Measurements from ENCODE around the gene C6orf120. TPM values are rescaled to one million over a fixed set of nuclear protein-coding genes. Genes with fewer than 3 reads are reported as not detected.

C6orf120 gene
- 10 to 100 TPM in 2 of 6 donors, 1 to 10 TPM in 4; 8.2 to 12.1 (median 9.2) TPM for polyA plus RNA-seq (ENCODE audit: low read depth in 6 of 6)

DNA sequence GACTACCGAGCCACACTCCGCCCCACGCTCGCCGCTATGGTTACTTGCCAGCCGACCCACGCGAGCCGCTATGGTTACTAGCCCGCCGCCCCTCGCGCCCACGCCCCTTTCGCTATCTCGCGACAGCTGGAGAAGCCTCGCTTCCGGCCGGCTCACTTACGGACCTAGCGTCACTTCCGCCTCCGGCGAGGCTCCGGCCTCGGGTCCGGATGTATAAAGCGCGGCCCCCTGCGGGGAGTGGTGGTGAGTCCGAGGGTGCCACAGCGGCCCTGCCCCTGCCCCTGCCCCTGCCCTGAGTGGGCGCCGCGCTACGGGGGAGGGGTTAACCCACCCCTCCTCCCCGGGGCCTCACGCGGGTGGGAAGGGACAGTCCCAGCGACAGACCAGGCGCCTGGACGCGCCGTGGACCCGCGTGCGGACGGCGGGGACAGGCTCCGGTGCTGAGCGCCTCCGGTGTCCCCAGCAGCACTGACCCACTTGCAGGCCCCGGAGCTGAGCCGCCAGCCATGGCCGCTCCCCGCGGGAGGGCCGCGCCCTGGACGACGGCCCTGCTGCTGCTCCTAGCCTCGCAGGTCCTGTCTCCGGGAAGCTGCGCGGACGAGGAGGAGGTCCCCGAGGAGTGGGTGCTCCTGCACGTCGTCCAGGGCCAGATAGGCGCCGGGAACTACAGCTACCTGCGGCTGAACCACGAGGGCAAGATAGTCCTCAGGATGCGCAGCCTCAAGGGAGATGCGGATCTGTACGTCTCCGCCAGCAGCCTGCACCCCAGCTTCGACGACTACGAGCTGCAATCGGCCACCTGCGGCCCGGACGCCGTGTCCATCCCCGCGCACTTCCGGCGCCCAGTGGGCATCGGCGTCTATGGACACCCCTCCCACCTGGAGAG, at the start of gene C6orf120, which contains the start of gene WDR27:
C6orf120 (plus strand) TSS at position 173 of the 886 bp plus-strand sequence; CDS start at position 507, 334 bp downstream.
WDR27 (minus strand) TSS at position 76 of the 886 bp plus-strand sequence. CDS start 13,024 bp downstream, outside the sequence.
- H3K27ac Mint-ChIP-seq = peak within 1 kb of the TSS; percentile 90 to 98 (median 96)
- ATAC-seq (ENCODE audit: low read depth in 2 of 2) (peak; percentile 87 to 89), DNase-seq (peak; percentile 97)
- H3K36me3 Mint-ChIP-seq = no peaks in the 10 kb centered on the region
- peak within 1 kb of the TSS; percentile 87 to 99 (median 94) for H3K4me3 Mint-ChIP-seq
- no peaks in the 10 kb centered on the region for H3K9me3 Mint-ChIP-seq
- peaks cover 40 to 60% (median 45%) of the 10 kb centered on the region in 3 donors for H3K4me1 Mint-ChIP-seq
- H3K27me3 Mint-ChIP-seq = no peaks in the 10 kb centered on the region

- H3K4me3 Mint-ChIP-seq = peak overlapping the region in 1 of 8 donors; percentile 57
- H3K4me1 Mint-ChIP-seq = peaks cover 20 to 22% (median 22%) of the 10 kb centered on the region in 3 donors
- H3K9me3 Mint-ChIP-seq = peaks cover 0 to 5% (median 0%) of the 10 kb centered on the region in 7 donors
- H3K27me3 Mint-ChIP-seq = no peaks in the 10 kb centered on the region
- H3K27ac Mint-ChIP-seq = no peak overlapping the region
- peaks cover 10 to 16% of the 10 kb centered on the region in 2 donors for H3K36me3 Mint-ChIP-seq
- DNase-seq (no peak), ATAC-seq (ENCODE audit: low read depth in 2 of 2) (no peak)
Observed at GRCh38 chr6:169652896-169653295, 49.0 kb upstream of the C6orf120 start.

GRCh38 chr6:169653691-169654090, 48.2 kb upstream of the C6orf120 start:
- Mint-ChIP-seq H3K4me1 (peaks cover 20 to 22% (median 22%) of the 10 kb centered on the region in 3 donors), H3K4me3 (peak overlapping the region in 5 of 8 donors; percentile 88 to 96 (median 94))

GRCh38 chr6:169654598-169655391, 47.1 kb upstream of the C6orf120 start:
- ATAC-seq (ENCODE audit: low read depth in 2 of 2) (peak; percentile 93 to 94), DNase-seq (peak; percentile 73)
- Mint-ChIP-seq H3K36me3 (peaks cover 17 to 24% of the 10 kb centered on the region in 2 donors), H3K27ac (peak overlapping the region; percentile 56 to 94 (median 88)), H3K4me1 (peaks cover 20 to 27% (median 22%) of the 10 kb centered on the region in 3 donors), H3K4me3 (peak overlapping the region; percentile 88 to 96 (median 94)), H3K9me3 (peaks cover 0 to 5% (median 0%) of the 10 kb centered on the region in 7 donors), H3K27me3 (no peaks in the 10 kb centered on the region)

More at GRCh38 chr6:169653691-169654090, 48.2 kb upstream of the C6orf120 start:
- H3K27me3 Mint-ChIP-seq = no peaks in the 10 kb centered on the region
- H3K27ac Mint-ChIP-seq = peak overlapping the region in 3 of 6 donors; percentile 12 to 93 (median 82)
- H3K9me3 Mint-ChIP-seq = peaks cover 0 to 5% (median 0%) of the 10 kb centered on the region in 7 donors
- DNase-seq = no peak
- ATAC-seq (ENCODE audit: low read depth in 2 of 2) = no peak
- H3K36me3 Mint-ChIP-seq = peaks cover 11 to 16% of the 10 kb centered on the region in 2 donors

DNA sequence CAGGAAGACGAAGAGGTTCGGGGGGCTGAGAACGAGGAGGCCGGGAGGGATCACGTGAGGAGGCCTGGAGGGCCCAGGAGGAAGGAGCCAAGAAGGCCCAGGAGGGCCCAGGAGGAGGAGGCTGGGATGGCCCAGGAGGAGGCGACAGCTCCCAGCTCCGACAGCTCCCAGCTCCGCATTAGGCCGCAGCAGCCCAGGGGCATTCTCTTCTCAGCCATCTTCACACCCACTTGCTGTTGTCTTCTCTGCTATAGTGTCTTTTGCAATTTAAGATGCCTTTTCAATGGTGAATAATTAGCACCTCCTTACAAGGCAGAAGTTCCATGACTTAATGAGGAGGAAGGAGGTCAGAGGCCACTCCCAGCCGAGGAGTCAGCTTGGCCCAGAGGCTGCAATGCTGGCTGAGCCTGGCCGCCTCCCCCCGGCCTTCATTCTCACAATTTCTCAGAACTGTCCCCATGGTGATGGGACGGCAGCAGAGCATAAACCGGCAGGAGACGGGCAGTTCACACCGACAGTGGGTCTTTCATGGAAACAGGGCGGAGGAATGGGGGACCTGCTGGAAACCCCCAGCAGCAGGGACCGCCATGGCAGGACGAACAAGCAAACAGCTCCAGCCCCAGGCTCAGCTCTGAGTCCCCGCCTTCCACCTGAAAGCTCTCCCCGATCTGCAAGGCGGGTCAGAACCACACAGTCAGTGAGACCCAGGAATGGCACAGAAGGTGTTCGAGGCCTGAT, 45.2 kb upstream of the C6orf120 start:
- H3K9me3 Mint-ChIP-seq = no peaks in the 10 kb centered on the region
- DNase-seq = no peak
- H3K27me3 Mint-ChIP-seq = no peaks in the 10 kb centered on the region
- H3K36me3 Mint-ChIP-seq = peaks cover 14 to 25% of the 10 kb centered on the region in 2 donors
- H3K27ac Mint-ChIP-seq = peak overlapping the region in 1 of 6 donors; percentile 25
- peak overlapping the region in 5 of 8 donors; percentile 4 to 70 (median 47) for H3K4me3 Mint-ChIP-seq
- ATAC-seq (ENCODE audit: low read depth in 2 of 2) = no peak
- H3K4me1 Mint-ChIP-seq = peaks cover 11 to 27% (median 20%) of the 10 kb centered on the region in 3 donors

DNA sequence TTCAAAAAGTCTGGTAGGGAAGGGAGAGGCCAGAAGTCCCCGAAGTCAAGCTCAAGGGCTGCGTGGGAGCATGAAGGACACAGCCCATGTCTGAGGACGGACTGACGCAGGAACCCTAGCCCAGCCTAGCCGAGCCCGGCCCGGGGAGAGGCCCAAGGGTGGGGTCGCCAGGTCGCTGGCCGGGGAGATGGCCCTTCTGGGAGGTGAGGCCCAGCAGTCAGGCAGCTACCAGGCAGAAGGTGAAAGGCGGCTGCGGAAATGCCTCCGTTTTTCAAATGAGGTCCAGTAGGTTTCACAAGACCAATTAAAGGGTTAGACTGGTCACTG, 44.7 kb upstream of the C6orf120 start:
- peaks cover 11 to 27% (median 20%) of the 10 kb centered on the region in 3 donors for H3K4me1 Mint-ChIP-seq
- H3K27ac Mint-ChIP-seq = no peak overlapping the region
- peak overlapping the region in 3 of 8 donors; percentile 12 to 49 (median 47) for H3K4me3 Mint-ChIP-seq
- H3K27me3 Mint-ChIP-seq = no peaks in the 10 kb centered on the region
- ATAC-seq (ENCODE audit: low read depth in 2 of 2) = no peak
- no peaks in the 10 kb centered on the region for H3K9me3 Mint-ChIP-seq
- no peak for DNase-seq
- peaks cover 11 to 25% of the 10 kb centered on the region in 2 donors for H3K36me3 Mint-ChIP-seq

DNA sequence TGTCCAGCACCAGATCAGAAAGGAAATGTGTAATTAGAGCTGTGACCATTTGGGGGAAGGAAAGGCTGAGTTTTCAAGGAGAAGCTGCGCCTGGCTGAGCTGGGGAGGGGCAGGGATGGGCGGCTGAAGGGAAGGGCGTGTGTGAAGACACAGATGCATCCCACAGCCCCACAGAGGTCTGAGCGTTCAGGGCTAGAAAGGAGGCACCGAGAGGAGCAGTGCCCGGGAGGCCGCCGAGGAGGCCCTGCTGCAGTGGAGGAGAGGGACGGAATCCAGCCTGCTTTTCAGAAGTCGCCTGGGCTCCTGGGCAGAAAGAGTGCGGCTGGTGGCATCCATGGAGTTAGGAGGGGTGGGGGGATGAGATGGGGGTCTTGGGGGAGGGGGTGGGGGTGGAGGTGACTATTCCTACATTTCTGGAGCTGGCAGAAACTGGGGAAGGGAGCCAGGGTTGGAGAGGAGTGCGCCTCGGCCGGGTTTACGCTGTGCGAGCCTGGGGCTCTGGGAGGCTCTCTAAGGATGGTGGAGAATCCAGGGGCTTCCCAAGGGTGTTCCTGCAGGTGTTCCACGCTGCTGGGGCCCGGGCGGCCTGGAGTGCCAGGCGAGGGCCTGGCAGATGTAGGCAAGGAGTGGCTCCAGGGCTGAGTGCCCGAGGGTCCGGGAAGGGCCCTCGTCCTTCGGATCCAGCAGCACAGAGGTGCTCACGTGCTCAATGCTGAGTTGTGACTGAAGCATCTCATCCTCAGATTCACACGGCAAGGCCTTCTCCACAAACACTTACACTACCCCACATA, 41.9 kb upstream of the C6orf120 start:
- ATAC-seq (ENCODE audit: low read depth in 2 of 2) (no peak), DNase-seq (no peak)
- Mint-ChIP-seq H3K27ac (peak overlapping the region in 1 of 6 donors; percentile 31), H3K27me3 (no peaks in the 10 kb centered on the region), H3K36me3 (peaks cover 19 to 42% of the 10 kb centered on the region in 2 donors), H3K4me3 (no peak overlapping the region), H3K9me3 (no peaks in the 10 kb centered on the region), H3K4me1 (peaks cover 5 to 16% (median 9%) of the 10 kb centered on the region in 3 donors)

DNA sequence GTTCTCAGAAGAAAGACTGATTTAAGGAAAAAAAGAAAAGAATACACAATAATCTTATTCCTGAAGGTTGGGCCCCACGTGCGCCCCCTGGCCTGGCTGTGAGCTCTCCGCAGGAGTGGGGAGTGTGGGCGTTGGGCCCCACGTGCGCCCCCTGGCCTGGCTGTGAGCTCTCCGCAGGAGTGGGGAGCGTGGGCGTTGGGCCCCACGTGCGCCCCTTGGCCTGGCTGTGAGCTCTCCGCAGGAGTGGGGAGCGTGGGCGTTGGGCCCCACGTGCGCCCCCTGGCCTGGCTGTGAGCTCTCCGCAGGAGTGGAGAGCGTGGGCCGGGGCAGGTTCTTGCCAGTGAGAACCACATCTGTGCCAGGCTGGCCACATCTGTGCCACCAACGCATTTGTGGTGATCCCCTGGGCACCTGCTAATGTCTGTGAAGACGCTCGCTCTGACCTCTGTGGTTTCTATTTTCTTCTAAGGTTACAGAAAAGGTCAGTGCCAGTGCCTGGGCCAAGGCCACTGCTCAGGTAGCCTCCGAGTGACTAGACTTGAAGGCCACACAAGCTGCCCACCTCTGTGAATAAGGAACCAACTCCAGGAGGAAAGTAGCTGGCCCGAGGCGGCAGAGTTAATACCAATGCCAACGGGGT, 41.1 kb upstream of the C6orf120 start:
- H3K27ac Mint-ChIP-seq = no peak overlapping the region
- no peak for ATAC-seq (ENCODE audit: low read depth in 2 of 2)

GRCh38 chr6:169661391-169661756, 40.6 kb upstream of the C6orf120 start:
- no peaks in the 10 kb centered on the region for H3K27me3 Mint-ChIP-seq
- H3K27ac Mint-ChIP-seq = no peak overlapping the region
- ATAC-seq (ENCODE audit: low read depth in 2 of 2) = no peak
- H3K36me3 Mint-ChIP-seq = peaks cover 19 to 35% of the 10 kb centered on the region in 2 donors
- peaks cover under 1 to 6% (median 4%) of the 10 kb centered on the region in 3 donors for H3K4me1 Mint-ChIP-seq
- H3K4me3 Mint-ChIP-seq = no peak overlapping the region
- H3K9me3 Mint-ChIP-seq = no peaks in the 10 kb centered on the region
- no peak for DNase-seq

More for the DNA sequence above, 41.1 kb upstream of the C6orf120 start:
- Mint-ChIP-seq H3K9me3 (no peaks in the 10 kb centered on the region), H3K4me3 (no peak overlapping the region), H3K36me3 (peaks cover 19 to 40% of the 10 kb centered on the region in 2 donors), H3K27me3 (no peaks in the 10 kb centered on the region), H3K4me1 (peaks cover 4 to 10% (median 4%) of the 10 kb centered on the region in 3 donors)
- no peak for DNase-seq

DNA sequence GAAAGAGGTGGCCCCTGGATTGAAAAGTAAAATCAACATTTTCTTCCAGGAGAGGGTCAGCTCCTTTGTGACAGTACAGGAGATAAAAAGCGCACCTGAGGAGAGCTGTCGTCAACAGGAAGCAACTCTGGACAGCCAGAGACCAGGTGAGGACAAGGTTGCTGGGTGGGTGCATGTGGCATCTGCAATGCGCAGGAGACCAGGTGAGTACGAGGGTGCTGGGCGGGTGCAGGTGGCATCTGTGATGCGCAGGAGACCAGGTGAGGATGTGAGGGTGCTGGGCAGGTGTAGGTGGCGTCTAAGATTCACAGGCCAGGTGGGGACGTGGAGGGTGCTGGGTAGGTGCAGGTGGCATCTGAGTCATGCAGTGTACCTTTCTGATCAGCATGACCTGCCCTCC, 38.5 kb upstream of the C6orf120 start:
- peaks cover 20 to 27% of the 10 kb centered on the region in 2 donors for H3K36me3 Mint-ChIP-seq
- DNase-seq = no peak
- peak overlapping the region in 1 of 8 donors; percentile 29 for H3K4me3 Mint-ChIP-seq
- H3K4me1 Mint-ChIP-seq = peaks cover 0 to 6% (median 4%) of the 10 kb centered on the region in 3 donors
- peak overlapping the region in 1 of 6 donors; percentile 49 for H3K27ac Mint-ChIP-seq
- ATAC-seq (ENCODE audit: low read depth in 2 of 2) = no peak
- H3K9me3 Mint-ChIP-seq = no peaks in the 10 kb centered on the region
- H3K27me3 Mint-ChIP-seq = no peaks in the 10 kb centered on the region

GRCh38 chr6:169664227-169664626, 37.7 kb upstream of the C6orf120 start:
- no peaks in the 10 kb centered on the region for H3K9me3 Mint-ChIP-seq
- H3K4me3 Mint-ChIP-seq = no peak overlapping the region
- H3K4me1 Mint-ChIP-seq = peaks cover 0 to 6% (median 4%) of the 10 kb centered on the region in 3 donors
- H3K36me3 Mint-ChIP-seq = peaks cover 17 to 24% of the 10 kb centered on the region in 2 donors
- H3K27ac Mint-ChIP-seq = peak overlapping the region in 1 of 6 donors; percentile 49
- ATAC-seq (ENCODE audit: low read depth in 2 of 2) (no peak), DNase-seq (no peak)
- H3K27me3 Mint-ChIP-seq = no peaks in the 10 kb centered on the region
